H54 (cell line): ENCODE data around the gene MGLL.

Experiments used
- DNase-seq: peaks from one replicate; pipeline ENCODE4 v3.0.0; 2011; ENCODE audit warnings: low spot score, mixed read lengths; ENCODE audit not compliant: insufficient read length
- FAIRE-seq: peaks from 3 replicates; lab custom pipeline; 2011; peaks lifted over from hg19 to GRCh38; lab: Jason Lieb, UNC
- POLR2A ChIP-seq: IDR thresholded peaks from 2 replicates; pipeline ENCODE4 v1.6.1; 2011; ENCODE audit warnings: low read depth, mild to moderate bottlenecking, low read length

MGLL gene

DNA sequence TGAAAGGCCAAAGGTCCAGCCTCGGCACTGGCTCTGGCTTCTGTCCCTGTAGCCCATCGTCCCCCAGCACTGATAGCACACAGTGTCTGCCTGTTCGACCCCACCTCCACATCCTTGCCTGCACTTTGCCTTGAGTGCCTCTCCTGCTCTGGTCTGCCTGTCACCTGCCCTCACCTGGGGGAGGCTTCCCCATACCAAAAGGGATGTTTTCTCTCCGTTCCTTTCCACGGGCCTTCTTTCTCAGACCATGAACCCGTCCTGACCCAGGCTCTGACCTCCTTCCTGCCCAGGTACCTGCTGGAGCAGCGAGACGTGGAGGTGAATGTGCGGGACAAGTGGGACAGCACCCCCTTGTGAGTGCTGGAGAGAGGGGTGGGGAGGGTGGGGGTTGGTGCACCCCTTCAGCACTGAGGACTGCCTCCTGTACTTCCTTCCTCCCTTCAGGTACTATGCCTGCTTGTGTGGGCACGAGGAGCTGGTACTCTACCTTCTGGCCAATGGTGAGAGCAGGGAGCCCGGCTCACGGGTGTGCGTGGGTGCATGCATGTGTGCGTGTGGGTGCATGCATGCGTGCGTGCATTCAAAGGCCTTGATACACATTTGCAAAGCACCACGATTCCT, 148.1 kb downstream of the MGLL start:
- DNase-seq = no peak
- no peak for TF ChIP-seq POLR2A
- FAIRE-seq = no peak

- TF ChIP-seq POLR2A = no peak
- DNase-seq = peak; percentile 70
- no peak for FAIRE-seq
Observed at GRCh38 chr3:127673191-127674100, 148.9 kb downstream of the MGLL start.

GRCh38 chr3:127672429-127673190, 149.7 kb downstream of the MGLL start, which contains the start of gene ABTB1:
TSS of gene ABTB1 (plus strand) at chr3:127672952. CDS start at chr3:127673026, 74 bp downstream.
- 0 out of 2 replicates have a peak, but pooled peaks have one; percentile 31 for TF ChIP-seq POLR2A
- DNase-seq = peak; percentile 84
- FAIRE-seq = no peak

GRCh38 chr3:127671523-127672428, 150.5 kb downstream of the MGLL start:
- no peak for TF ChIP-seq POLR2A
- FAIRE-seq = no peak
- no peak for DNase-seq

DNA sequence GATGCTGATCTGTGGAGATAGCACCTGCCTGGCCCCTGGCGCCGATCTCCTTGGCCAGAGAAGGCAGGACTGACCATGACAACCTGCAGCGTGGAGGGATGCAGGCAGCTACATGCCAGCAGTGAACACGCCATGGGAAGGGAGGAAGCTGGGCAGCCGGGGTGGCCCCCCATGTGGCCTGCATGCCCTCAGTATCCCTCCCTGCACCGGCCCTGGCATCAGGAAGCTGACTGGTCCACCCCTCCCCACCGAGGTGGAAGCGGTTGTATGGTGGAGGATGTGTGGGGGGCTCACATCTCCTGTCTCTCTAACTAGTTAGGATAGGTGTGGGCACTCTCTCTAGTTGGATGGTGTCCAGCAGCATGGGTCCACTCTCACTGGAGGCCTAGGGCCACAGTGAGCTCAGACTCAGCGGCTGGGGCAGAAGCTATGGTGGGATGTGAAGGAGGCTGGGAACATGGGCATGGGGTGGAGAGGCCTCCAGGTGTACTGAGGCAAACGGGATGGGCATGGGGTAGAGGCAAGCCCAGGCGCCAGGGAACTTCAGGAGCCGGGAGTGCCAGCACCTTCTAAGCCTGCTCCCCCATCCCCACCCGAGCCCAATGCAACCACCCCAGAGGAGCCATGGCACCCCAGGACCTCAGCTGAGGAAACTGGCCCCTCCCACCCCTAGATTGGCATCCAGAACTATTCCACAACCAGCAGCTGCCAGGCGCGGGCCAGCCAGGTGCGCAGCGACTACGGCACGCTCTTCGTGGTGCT, 151.4 kb downstream of the MGLL start:
- FAIRE-seq (no peak), DNase-seq (no peak)
- TF ChIP-seq POLR2A = no peak

DNA sequence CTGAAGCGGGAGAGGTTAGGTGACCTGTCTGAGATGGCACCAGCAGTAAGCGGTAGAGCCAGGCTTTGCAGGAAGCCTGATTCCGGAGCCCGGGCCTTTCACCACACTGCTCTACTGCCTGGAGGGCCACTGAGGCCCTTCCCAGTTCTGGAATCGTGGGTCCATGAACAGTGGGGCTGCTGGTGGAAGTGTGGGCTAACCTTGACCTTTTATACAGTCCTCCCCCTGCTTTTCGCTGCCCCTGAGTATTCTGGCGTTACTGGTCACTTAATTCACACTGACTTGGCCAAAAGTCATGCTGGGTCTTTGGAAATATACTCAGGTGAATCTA, 152.1 kb downstream of the MGLL start:
- DNase-seq (no peak), FAIRE-seq (no peak)
- TF ChIP-seq POLR2A = no peak

DNA sequence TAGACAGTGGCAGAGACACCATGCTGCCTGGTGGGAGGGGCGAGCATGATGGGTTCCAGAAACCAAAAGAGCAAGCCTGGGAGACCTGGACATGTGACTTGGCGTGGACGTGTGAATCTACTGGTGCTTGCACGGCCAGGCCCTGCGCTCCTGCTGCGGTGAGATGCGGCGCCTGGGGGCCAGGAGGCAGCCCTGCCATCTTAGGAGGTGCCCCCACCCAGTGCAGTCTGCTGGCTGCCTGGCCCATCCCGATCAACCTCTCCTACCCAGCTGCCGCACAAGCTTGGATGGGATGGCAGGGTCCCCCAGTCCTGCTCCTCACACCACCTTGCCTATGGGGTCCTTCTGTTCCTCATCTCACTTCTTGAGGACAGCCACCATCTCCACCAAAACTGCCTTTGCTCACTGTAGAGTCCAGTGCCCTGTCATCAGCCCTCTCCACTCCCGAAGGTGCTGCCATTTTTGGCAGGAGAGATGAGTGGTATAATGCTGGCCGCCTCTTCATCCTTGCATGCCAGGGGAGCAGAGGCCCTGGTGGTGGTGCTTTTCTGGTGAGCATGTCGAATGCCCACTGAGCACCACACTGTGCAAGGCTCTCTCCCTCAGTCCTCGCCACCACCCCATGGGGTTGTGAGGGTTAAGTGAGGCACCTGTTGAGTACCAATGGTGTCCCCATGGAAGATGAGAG, 152.6 kb downstream of the MGLL start:
- FAIRE-seq (no peak), DNase-seq (no peak)
- no peak for TF ChIP-seq POLR2A

DNA sequence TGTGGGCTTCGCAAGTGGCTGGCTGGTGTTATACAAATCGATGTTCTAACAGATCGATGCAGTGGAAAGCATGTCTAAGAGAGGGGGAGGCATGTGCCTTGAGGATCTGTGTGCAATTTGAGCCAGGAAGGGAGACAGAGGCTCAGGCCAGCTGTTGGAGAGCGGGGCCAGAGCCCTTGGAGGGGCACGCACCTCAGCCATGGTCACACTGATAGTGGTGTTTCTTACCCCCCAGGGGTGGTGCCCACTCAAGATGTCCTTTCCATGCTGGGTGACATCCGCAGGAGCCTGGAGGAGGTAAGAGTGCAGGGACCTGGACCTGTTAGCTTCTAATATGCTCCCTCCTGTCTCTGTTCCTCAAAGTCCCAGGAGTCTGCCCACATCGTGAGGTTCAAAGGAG, 153.4 kb downstream of the MGLL start:
- DNase-seq (no peak), FAIRE-seq (no peak)
- no peak for TF ChIP-seq POLR2A

- DNase-seq = no peak
- no peak for TF ChIP-seq POLR2A
- no peak for FAIRE-seq
Observed at GRCh38 chr3:127667119-127667681, 155.1 kb downstream of the MGLL start.

DNA sequence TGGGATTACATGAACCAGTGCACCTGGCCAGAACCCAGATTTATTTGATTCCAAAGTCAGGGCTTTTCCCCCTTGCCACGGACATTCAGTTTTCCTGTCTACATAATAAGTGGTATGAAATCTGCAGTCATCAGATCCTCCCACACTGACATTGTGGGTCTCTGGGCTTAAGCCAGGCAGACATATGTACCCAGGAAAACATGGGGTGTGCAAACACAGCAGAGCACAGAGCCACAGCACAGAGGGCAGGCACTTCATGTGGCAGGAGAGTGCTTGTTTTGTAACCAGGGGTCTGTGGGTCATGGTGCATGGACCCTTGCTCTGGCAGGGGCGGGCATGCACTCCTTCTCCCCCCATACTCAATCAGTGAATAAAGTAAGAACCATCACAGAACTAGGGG, 155.6 kb downstream of the MGLL start:
- DNase-seq (no peak), FAIRE-seq (no peak)
- TF ChIP-seq POLR2A = no peak

GRCh38 chr3:127665586-127665985, 156.7 kb downstream of the MGLL start:
- no peak for TF ChIP-seq POLR2A
- DNase-seq (no peak), FAIRE-seq (no peak)

GRCh38 chr3:127665165-127665564, 157.2 kb downstream of the MGLL start:
- DNase-seq (no peak), FAIRE-seq (no peak)
- no peak for TF ChIP-seq POLR2A
